Measurements from ENCODE around the gene MAST4. TPM values are rescaled to one million over a fixed set of nuclear protein-coding genes. Genes with fewer than 3 reads are reported as not detected.

The MAST4 gene
- total RNA-seq, 1 donor from 2014 or later, result 55.2 TPM

DNA sequence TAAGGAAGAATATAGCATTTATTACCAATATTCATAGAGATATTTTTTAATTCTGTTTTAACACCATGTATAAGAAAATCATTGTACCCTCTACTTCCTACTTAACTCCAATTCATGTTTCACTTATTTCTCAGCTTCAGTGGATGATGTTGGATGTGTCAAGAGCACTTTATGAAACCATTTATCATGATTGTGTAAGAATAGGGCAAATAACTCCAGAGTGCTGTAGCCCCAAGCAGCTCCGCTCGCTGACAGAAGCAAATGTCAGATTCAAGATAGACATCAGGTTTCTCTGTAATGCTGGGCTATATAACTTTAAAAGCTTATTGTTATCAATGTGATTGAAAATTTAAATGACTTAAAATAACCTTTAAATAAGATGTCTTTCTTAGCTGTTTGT, 50.4 kb downstream of the MAST4 start:
- no peak for DNase-seq (ENCODE audit: low spot score in 2 of 2)
- Histone ChIP-seq H3K9me3 (no peaks in the 10 kb centered on the region), H3K27ac (no peak overlapping the region), H3K27me3 (no peaks in the 10 kb centered on the region), H3K36me3 (no peaks in the 10 kb centered on the region), H3K4me3 (no peak overlapping the region), H3K4me1 (no peaks in the 10 kb centered on the region)
- TF ChIP-seq, protein P1, sequence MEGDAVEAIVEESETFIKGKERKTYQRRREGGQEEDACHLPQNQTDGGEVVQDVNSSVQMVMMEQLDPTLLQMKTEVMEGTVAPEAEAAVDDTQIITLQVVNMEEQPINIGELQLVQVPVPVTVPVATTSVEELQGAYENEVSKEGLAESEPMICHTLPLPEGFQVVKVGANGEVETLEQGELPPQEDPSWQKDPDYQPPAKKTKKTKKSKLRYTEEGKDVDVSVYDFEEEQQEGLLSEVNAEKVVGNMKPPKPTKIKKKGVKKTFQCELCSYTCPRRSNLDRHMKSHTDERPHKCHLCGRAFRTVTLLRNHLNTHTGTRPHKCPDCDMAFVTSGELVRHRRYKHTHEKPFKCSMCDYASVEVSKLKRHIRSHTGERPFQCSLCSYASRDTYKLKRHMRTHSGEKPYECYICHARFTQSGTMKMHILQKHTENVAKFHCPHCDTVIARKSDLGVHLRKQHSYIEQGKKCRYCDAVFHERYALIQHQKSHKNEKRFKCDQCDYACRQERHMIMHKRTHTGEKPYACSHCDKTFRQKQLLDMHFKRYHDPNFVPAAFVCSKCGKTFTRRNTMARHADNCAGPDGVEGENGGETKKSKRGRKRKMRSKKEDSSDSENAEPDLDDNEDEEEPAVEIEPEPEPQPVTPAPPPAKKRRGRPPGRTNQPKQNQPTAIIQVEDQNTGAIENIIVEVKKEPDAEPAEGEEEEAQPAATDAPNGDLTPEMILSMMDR (IDR thresholded peaks at IDR 0.05), result no peak
- intact Hi-C loops (cut with DNase I), result no loop called here

DNA sequence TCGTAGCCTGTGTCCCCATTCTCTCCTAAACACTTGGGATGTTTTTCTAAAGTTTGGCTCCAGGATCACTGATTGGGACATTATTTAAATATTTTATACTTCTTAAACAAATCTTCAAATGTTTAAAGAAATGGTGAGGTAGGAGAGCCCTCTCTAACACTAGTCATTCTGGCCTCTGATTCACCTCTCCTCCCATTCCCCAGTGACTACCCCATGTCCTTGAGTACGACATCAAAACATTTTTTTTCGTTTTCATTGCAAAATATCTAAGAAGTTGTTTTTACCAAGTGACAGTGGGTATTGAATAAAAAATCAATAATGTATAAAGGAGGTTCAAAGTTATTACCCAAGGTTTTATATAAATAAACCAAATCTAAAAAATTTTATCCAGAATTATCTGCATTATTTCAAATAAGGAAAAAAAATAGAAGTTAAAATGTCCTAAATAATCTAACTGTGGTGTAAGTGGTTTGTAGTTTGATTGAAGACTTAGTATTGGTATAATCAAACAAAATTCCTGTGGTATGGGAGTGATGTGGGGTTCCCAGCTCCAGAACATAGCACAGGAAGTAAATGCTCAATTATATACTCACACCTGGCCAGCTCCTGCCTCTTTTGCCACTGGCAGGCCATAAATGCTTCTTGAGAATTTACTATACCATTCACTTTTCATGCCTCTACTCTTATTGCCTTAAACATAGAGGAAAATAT, 51.1 kb downstream of the MAST4 start:
- DNase-seq (ENCODE audit: low spot score in 2 of 2), result no peak
- H3K27ac ChIP-seq, result no peak overlapping the region
- no peaks in the 10 kb centered on the region for H3K27me3 ChIP-seq
- H3K4me1 ChIP-seq, result no peaks in the 10 kb centered on the region
- no peaks in the 10 kb centered on the region for H3K9me3 ChIP-seq
- intact Hi-C loops (cut with DNase I), result no loop called here
- no peak overlapping the region for H3K4me3 ChIP-seq
- no peaks in the 10 kb centered on the region for H3K36me3 ChIP-seq
- TF ChIP-seq, protein P1 (IDR thresholded peaks at IDR 0.05), result no peak

DNA sequence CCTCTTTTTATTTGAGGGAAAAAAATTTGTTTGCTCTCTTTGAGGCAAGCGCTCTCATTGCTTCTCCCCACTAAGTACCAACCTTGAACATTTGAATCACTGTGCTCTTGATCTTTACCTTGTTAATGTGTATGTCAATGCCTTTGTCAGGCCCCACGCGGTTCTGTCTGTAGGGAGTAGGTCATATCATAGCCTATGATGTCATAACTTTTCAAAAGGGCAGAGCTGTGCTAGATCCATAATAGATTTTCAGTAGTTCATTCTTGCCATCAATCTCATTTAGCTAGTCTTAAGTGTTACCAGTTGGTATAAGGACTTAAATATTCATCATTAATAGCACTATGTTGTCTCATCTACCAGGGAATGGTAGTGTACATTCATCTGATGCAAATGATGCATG, 56.6 kb downstream of the MAST4 start:
- no peak overlapping the region for H3K27ac ChIP-seq
- H3K9me3 ChIP-seq, result no peaks in the 10 kb centered on the region
- H3K4me3 ChIP-seq, result no peak overlapping the region
- H3K27me3 ChIP-seq, result no peaks in the 10 kb centered on the region
- no peak for DNase-seq (ENCODE audit: low spot score in 2 of 2)
- TF ChIP-seq, protein P1 (IDR thresholded peaks at IDR 0.05), result no peak
- no peaks in the 10 kb centered on the region for H3K4me1 ChIP-seq
- intact Hi-C loops (cut with DNase I), result no loop called here
- no peaks in the 10 kb centered on the region for H3K36me3 ChIP-seq

DNA sequence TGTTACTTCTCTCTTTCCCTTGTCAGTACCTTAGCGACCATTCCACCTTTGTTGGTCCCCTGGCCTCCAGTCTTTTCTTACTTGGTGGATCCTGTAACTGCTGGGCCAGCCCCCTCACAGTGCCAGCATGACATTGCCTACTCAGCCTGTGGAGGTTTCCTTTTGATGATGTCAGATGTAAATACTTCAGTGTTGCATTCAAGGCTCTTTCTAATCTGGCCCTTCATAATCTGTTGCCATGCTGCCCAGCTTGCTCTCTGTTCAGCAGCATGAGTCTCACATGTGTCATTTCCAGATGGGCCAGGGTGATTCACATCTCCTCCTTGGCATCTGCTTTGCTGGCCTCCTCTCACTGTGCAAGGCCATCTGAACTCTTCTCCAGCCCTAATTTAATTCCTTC, 57.1 kb downstream of the MAST4 start:
- no peaks in the 10 kb centered on the region for H3K9me3 ChIP-seq
- no peaks in the 10 kb centered on the region for H3K4me1 ChIP-seq
- no peak for DNase-seq (ENCODE audit: low spot score in 2 of 2)
- no peak overlapping the region for H3K4me3 ChIP-seq
- TF ChIP-seq, protein P1 (IDR thresholded peaks at IDR 0.05), result no peak
- intact Hi-C loops (cut with DNase I), result no loop called here
- H3K27me3 ChIP-seq, result no peaks in the 10 kb centered on the region
- H3K36me3 ChIP-seq, result no peaks in the 10 kb centered on the region
- H3K27ac ChIP-seq, result no peak overlapping the region

DNA sequence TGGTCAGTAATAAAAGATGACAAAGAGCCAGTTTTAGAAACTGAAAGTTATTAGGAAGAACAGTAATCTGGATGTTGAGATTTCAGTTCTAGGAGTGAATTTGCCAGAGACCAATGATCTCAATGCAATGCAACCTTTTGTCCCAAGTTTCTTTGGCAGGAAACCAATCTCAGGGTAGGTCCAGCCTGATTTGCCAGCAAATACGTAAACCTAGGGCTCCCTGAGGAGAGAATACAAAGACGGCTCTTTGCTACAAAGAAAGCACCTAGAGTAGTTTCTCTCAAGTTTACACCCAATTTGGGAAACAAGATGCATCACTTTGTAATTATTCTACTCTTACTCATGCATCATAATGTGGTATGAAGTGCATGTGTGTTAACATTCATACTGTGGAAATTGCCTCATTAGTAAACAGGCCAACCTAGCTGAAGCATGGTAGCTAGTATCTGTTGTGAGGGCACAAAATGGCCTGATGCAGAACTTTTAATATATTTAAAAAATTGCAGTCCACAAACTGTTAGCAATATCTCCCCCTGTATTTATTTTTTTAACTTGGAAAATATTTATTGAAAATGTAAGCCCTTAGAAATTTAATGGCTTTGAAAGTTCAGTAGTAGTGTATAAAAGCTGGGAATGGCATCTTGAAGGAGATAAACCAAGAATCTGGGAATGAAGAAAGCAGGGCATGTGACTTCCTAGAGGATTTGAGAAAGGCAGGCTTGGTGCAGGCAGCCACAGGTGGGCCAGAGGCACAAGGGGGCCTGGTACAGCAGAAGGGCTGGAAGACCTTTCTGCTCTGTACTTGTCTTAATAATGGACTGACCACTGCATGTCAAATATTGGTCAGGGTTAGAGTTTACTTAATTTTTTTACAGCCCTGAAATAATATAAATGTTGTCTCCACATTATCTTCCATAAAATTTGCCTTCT, 59.5 kb downstream of the MAST4 start:
- H3K27me3 ChIP-seq, result no peaks in the 10 kb centered on the region
- no peak overlapping the region for H3K27ac ChIP-seq
- intact Hi-C loops (cut with DNase I), result no loop called here
- no peaks in the 10 kb centered on the region for H3K9me3 ChIP-seq
- DNase-seq (ENCODE audit: low spot score in 2 of 2), result no peak
- H3K4me3 ChIP-seq, result no peak overlapping the region
- TF ChIP-seq, protein P1 (IDR thresholded peaks at IDR 0.05), result no peak
- H3K36me3 ChIP-seq, result no peaks in the 10 kb centered on the region
- H3K4me1 ChIP-seq, result no peaks in the 10 kb centered on the region
